Skin epidermis (tissue), 12 donors: ENCODE data around the gene RALY.
A peak's percentile ranks its signal among the peaks of the same experiment; 100 is the strongest.

Experiments used
- H3K27ac ChIP-seq, 21 experiments: fragments of 200-600 bp; sonication (generic) in 11 of 21; one replicate each; pipeline ENCODE4 v1.5.0; 2020; ENCODE audit warnings: mild to moderate bottlenecking in 3 of 21, inconsistent platforms in 2 of 21, moderate library complexity in 2 of 21
- H3K4me3 ChIP-seq, 7 experiments: fragments of 200-600 bp; sonication (generic) in 2 of 7; one replicate each; pipeline ENCODE4 v1.5.0; 2020; ENCODE audit warnings: inconsistent platforms in 2 of 7, mild to moderate bottlenecking in 2 of 7, moderate library complexity in 1 of 7

Gene RALY

DNA sequence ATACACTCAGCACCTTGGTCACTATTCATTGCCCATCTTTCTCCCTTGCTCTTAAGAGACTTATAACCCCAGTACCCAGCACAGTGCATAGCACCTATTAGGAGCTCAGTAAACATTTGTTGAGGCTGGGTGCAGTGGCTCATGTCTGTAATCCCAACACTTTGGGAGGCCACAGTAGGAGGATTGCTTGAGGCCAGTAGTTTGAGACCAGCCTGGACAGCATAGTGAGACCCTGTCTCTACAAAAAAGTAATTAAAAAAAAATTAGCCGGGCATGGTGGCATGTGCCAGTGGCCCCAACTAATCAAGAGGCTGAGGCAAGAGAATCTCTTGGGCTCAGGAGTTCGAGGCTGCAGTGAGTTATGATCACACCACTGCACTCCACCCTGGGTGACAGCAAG, 126.5 kb downstream of the RALY start:
- Histone ChIP-seq H3K27ac (no peak overlapping the region), H3K4me3 (no peak overlapping the region)

DNA sequence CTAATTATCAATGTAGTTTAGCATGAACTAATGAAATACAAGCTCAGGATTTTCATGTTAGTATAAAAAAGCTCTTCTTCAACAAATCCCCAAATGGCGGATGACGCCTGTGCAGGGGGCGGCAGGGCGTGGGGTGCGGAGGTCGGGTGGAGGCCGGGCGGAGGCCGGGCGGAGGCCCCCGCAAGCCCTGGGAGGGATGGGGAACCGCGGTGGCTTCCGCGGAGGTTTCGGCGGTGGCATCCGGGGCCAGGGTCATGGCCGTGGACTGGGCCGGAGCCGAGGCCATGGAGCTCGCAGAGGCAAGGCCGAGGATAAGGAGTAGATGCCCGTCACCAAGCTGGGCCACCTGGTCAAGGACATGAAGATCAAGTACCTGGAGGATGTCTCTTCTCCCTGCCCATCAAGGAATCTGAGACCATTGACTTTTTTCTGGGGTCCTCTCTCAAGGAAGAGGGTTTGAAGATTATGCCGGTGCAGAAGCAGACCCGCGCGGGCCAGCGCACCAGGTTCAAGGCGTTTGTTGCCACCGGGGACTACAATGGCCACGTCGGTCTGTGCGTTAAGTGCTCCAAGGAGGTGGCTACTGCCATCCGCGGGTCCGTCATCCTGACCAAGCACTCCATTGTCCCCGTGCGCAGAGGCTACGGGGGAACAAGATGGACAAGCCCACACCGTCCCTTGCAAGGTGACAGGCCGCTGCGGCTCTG, 128.7 kb downstream of the RALY start:
- Histone ChIP-seq H3K27ac (no peak overlapping the region), H3K4me3 (no peak overlapping the region)

DNA sequence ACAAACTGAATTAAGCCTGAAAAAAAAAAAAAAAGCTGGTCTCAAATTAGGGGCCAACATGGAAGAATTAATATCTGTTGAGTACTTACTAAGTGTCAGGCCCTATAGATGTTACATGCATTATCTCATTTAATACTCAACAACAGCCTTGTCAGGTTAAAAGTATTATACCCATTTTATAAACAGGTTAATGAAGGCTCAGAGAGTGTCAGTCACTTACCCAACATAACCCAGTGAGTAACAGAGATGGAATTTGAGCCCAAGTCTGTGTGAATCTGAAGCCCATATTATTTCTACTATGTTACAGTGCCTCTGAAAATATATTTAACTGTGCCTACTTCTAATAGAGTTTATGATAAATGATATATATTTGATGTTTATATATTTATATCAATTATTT, 129.6 kb downstream of the RALY start:
- Histone ChIP-seq H3K27ac (no peak overlapping the region), H3K4me3 (no peak overlapping the region)

DNA sequence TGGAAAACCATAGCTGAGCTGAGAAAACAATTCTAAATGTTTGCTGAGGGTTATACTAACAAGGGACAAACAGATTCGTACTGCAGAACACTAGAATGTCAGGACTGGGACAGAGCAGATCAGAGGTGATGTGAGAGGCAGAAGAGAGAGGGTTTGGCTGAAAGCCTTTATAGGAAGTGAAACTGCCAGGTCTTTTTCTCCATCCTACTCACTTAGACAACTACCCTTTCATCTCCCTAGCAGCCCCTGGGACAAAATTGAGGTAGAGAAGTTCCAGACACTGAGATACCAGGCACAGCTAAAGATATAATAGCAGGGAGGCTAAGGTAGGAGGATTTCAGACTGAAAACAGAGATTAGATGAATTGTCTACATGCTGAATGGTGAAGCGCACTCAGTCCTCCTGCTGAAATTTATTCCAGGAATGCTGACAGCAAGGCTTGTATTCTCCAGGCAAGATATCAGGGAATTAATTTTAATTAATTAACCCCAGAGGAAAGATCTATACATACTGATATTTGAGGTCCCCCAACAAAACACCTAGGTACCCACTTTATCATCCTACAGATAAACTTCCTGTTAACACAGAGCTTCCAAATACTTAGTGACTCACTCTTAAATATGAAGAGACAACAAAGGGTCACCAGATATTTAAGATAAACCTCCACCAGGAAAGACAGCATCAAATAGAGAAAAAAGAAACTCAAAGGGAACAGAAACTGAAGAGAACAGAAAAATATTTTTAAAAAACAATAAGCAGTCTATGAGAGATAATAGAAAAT, 130.9 kb downstream of the RALY start:
- no peak overlapping the region for H3K4me3 ChIP-seq
- no peak overlapping the region for H3K27ac ChIP-seq

DNA sequence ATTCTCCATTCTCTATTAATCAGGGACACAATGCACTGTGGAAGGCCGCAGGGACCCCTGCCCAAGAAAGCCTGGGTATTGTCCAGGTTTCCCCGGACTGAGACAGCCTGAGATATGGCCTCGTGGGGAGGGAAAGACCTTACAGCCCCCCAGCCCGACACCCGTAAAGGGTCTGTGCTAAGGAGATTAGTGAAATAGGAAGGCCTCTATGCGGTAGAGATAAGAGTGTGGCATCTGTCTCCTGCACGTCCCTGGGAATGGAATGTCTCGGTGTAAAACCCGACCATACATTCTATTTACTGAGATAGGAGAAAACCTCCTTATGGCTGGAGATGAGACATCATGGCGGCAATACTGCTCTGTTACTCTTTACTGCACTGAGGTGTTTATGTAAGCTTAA, 134.1 kb downstream of the RALY start:
- H3K27ac ChIP-seq: no peak overlapping the region
- no peak overlapping the region for H3K4me3 ChIP-seq

DNA sequence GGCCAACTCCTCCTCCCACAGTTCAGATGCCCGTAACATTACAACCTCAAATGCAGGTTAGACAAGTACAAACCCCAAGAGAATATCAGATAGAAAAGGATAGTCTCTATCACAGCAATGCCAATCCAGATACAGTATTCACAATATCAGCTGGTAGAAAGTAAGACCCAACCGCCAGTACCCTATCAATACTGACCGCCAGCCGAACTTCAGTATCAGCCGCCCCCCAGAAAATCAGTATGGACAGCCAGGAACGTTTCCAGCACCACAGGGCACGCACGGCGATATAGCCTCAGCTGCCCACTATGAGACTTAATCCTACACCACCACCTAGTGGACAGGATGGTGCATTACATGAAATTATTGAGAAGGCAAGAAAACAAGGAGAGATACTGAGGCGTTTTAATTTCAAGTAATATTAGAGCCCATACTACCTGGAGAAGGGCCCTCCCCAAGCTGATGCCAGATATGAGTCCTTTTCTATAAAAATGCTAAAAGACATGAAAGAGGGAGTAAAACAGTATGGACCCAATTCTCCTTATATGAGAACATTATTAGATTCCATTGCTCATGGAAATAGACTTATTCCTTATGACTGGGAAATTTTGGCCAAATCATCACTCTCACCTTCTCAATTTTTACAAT, 135.9 kb downstream of the RALY start:
- Histone ChIP-seq H3K4me3 (no peak overlapping the region), H3K27ac (no peak overlapping the region)

DNA sequence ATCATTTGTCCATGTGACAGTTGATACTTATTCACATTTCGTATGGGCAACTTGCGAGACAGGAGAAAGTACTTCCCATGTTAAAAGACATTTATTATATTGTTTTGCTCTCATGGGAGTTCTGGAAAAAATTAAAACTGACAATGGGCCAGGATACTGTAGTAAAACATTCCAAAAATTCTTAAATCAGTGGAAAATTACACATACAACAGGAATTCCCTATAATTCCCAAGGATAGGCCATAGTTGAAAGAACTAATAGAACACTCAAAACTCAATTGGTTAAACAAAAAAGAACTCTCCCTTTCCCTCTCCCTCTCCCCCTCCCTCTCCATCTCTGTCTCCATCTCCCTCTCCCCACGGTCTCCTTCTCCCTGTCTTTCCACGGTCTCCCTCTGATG, 137.8 kb downstream of the RALY start:
- Histone ChIP-seq H3K4me3 (peak overlapping the region in 1 of 7 experiments; percentile 24), H3K27ac (no peak overlapping the region)

DNA sequence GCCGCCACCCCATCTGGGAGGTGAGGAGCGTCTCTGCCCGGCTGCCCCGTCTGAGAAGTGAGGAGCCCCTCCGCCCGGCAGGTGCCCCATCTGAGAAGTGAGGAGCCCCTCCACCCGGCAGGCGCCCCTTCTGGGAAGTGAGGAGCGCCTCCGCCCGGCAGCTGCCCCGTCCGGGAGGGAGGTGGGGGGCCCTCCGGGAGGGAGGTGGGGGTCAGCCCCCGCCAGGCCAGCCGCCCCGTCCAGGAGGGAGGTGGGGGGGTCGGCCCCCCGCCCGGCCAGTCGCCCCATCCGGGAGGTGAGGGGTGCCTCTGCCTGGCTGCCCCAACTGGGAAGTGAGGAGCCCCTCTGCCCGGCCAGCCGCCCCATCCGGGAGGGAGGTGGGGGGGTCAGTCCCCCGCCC, 138.8 kb downstream of the RALY start:
- Histone ChIP-seq H3K27ac (peak overlapping the region in 15 of 21 experiments; percentile 9 to 86 (median 62)), H3K4me3 (peak overlapping the region in 5 of 7 experiments; percentile 3 to 32 (median 8))

DNA sequence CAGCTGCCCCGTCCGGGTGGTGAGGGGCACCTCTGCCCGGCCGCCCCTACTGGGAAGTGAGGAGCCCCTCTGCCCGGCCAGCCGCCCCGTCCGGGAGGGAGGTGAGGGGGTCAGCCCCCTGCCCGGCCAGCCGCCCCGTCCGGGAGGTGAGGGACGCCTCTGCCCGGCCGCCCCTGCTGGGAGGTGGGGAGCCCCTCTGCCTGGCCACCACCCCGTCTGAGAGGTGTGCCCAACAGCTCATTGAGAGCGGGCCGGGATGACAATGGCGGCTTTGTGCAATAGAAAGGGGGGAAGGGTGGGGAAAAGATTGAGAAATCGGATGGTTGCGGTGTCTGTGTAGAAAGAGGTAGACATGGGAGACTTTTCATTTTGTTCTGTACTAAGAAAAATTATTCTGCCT, 139.2 kb downstream of the RALY start:
- peak overlapping the region in 15 of 21 experiments; percentile 9 to 86 (median 62) for H3K27ac ChIP-seq
- peak overlapping the region in 5 of 7 experiments; percentile 3 to 32 (median 8) for H3K4me3 ChIP-seq

DNA sequence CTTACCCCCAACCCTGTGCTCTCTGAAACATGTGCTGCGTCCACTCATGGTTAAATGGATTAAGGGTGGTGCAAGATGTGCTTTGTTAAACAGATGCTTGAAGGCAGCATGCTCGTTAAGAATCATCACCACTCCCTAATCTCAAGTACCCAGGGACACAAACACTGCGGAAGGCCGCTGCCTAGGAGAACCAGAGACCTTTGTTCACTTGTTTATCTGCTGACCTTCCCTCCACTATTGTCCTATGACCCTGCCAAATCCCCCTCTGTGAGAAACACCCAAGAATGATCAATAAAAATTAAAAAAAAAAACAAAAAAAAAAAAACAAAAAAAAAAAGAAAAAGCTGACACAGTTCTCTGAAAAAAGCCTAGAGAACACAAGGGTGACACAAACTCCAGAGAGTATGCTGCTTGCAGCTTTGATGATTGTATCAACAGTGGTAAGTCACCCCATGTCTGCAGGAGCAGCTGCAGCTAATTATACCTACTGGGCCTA, 139.7 kb downstream of the RALY start:
- peak overlapping the region in 1 of 7 experiments; percentile 32 for H3K4me3 ChIP-seq
- H3K27ac ChIP-seq: peak overlapping the region in 1 of 21 experiments; percentile 76
